SH-SY5Y (cell line): Measurements from ENCODE around the gene SLFNL1.

Experiments used
- GATA2 ChIP-seq: IDR thresholded peaks from 2 replicates; pipeline ENCODE4 v1.6.1; 2011; ENCODE audit warnings: mild to moderate bottlenecking, low read depth, low read length
- GATA3 ChIP-seq: IDR thresholded peaks from 2 replicates; pipeline ENCODE4 v1.6.1; 2011; ENCODE audit warnings: low read depth, mild to moderate bottlenecking, low read length, moderate library complexity

Gene SLFNL1

GRCh38 chr1:41025979-41026819 lies 4.7 kb upstream of the SLFNL1 start:
- TF ChIP-seq GATA2: no peak
- no peak for TF ChIP-seq GATA3

- no peak for TF ChIP-seq GATA2
- TF ChIP-seq GATA3: no peak
Observed at GRCh38 chr1:41024953-41025352, 3.4 kb upstream of the SLFNL1 start.

GRCh38 chr1:41023279-41023990 lies 1.9 kb upstream of the SLFNL1 start:
- no peak for TF ChIP-seq GATA3
- no peak for TF ChIP-seq GATA2

GRCh38 chr1:41022424-41022823 lies 899 bp upstream of the SLFNL1 start:
- TF ChIP-seq GATA2 (no peak), GATA3 (no peak)

- no peak for TF ChIP-seq GATA2
- TF ChIP-seq GATA3: no peak
Observed at GRCh38 chr1:41020654-41021053, 871 bp downstream of the SLFNL1 start.

- TF ChIP-seq GATA3 (no peak), GATA2 (no peak)
Observed at GRCh38 chr1:41020109-41020576, 1.4 kb downstream of the SLFNL1 start.

- TF ChIP-seq GATA2 (no peak), GATA3 (no peak)
Observed at GRCh38 chr1:41019353-41019745, 2.2 kb downstream of the SLFNL1 start.

GRCh38 chr1:41018018-41018410 lies 3.5 kb downstream of the SLFNL1 start:
- no peak for TF ChIP-seq GATA3
- no peak for TF ChIP-seq GATA2

- no peak for TF ChIP-seq GATA2
- no peak for TF ChIP-seq GATA3
Observed at GRCh38 chr1:41017141-41018017, 4.1 kb downstream of the SLFNL1 start.

- TF ChIP-seq GATA3 (no peak), GATA2 (no peak)
Observed at GRCh38 chr1:41015897-41016470, 5.5 kb downstream of the SLFNL1 start.

- TF ChIP-seq GATA3 (no peak), GATA2 (no peak)
Observed at GRCh38 chr1:41015281-41015896, 6.1 kb downstream of the SLFNL1 start.

GRCh38 chr1:41014871-41015270 lies 6.7 kb downstream of the SLFNL1 start:
- no peak for TF ChIP-seq GATA3
- no peak for TF ChIP-seq GATA2

GRCh38 chr1:41013796-41014195 lies 7.7 kb downstream of the SLFNL1 start:
- TF ChIP-seq GATA2: no peak
- TF ChIP-seq GATA3: no peak
